HPDE6-E6E7 (cell line): ENCODE measurements around the gene GAPVD1.
A peak's percentile ranks its signal among the peaks of the same experiment; 100 is the strongest.
"Not testable (repeated sequence)": the region's sequence is repeated elsewhere in the genome, so short reads cannot be mapped to it uniquely, and the experiment has no call there.

ENCODE experiments used
- DNase-seq: peaks from one replicate; pipeline ENCODE4 v3.0.0; 2011; ENCODE audit warnings: missing footprints; ENCODE audit errors: extremely low spot score

GAPVD1 gene

DNA sequence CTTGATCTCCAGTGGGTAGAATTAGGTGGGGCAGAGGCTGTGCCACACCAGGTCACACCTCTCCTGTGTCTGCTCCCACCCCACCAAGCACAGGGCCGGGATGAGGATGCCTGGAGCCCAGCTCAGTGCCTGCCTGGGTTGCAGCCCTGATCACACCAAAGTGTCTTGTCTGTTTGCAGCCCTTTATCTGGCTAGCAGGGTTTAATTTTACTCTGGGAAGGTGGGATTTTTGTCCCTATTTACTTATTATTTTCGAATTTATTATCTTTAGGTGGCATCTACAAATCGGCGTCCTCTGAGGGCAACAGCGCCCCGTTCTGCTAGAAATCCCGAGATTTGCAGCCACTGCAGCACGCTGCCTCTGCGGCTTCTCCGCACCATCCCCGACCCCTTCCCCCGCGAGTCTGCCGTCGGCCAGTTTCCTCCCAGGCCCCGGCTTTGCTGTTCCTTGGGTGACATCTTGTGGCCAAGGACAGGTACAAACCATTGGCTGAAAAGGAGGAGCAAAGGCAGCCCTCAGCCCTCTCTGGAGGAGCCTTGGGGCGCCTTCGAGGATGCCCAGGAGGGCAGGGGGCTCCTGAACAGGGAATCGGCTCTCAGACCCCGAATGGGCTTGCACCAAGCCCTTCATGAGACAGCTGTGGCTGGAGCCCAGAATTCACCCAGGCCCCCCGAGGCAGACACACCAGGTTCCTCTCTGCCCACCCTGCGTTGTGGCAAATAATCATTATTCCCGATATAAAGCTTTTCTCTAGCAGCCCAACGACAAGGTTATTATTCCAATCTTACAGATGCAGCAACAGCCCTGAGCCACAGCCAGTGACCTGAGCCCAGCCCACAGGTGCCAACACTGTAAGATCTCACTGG is 113.0 kb downstream of the GAPVD1 start:
- DNase-seq = peak; percentile 73

DNA sequence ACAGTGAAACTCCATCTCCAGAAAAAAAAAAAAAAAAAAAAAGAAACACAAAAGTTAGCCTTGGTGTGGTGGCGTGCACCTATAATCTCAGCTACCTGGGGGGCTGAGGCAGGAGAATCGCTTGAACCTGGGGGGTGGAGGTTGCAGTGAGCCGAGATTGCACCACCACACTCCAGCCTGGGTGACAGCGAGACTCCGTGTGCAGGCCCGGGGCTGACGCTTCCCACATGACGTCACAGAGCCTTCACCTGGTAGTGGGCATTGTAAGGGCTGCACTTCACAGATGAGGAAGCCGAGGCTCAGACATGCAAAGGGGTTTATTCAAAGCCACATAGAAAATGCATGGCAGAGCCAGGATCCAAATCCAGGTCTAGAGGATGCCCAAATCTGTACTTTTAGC is 114.2 kb downstream of the GAPVD1 start:
- DNase-seq = no peak

DNA sequence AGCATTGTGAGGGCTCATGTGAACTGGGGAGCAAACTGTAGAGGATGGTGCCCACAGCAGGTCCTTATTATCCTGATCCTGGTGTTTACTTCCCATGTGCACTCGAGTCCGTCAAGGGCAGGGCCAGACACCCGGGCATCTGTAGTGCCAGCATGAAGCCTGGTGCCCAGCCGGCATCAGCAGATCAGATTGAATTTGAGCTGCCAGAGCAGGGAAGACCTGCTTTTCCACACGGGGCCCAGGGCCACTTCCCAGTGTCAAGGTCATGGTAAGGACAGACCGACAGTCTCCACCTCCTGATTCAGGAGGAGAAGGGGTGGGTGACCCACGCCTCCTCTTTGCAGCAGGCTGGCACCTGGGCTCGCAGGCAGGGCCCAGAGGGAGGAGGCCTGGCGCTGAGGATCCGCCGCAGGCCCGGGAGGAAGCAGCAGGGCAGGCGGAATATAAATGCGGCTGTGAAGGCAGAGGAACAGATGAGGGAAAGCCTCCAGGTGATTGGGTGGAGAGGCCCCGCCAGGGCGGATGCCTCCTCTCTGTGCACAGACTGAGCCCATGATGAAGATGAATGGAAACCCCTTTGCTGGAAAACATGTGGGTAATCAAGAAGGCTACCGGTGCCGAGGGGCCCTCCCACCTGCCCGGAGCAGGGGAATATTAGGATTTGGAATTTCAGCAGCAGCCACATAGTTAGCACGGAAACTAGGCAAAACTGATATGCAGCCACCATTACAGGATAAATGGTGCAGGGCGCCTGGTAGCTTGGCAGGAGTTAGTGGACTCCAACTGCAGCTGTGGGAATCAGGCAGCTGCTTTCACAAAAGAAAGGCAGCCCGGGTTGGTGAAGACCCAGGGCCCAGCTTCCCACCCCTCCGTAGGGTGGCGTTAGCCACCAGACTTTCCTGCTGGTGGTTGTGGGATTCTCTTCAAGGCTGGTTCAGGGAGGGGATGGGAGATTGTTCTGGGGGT is 114.9 kb downstream of the GAPVD1 start:
- DNase-seq = no peak

DNA sequence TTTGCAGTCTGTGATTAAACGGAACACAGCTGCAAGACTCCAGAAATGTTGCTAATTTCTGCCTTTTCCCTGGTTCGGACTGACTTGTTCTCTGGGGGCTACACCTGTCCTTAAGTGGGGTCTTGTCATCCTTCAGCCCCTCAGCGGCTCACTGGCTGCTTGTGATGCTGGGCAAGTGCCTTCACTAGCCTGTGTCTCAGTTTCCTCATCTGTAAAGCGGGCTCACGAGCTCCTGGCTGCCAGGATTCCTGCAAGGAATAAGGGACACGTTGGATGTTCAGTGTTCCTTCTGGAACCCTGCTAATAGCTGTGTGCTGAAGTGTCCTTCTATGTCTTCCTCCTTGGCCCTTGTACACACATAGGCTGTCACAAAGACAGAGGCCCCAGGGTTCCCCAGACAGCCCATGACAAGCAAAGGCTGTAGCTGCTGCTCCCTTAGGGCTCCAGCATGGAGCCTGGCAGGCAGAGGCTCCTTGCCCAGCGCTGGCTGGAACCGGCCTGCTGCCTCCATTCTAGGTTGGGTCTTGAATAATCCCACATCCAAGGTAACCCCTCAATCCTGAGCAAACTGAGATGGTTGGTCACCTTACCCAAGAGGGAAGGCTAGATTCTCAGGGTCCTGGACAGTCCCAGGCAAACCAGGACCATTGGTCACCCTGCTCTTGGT is 116.1 kb downstream of the GAPVD1 start:
- no peak for DNase-seq

GRCh38 chr9:125378778-125379177 is 117.2 kb downstream of the GAPVD1 start:
- no peak for DNase-seq

- no peak for DNase-seq
Measured at GRCh38 chr9:125379208-125379607, 117.6 kb downstream of the GAPVD1 start.

DNA sequence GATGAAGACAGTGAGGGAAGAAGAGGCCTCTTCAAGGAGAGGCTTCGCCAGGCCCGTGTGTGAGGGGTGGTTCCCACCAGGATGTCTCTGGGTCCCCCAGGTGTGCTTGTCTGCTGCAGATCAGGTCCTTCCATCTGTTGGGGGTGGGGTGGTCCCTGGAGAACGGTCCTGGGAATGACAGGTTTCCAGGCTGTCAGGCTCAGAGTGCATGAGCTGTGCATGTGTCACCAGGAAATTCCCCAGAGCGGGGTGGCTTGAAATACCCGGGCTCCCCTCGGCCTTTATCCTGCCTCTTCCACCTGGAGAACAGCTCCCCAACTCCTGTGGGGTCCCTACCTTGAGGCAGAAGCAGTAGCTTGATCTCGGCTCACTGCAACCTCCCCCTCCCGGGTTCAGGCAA is 118.8 kb downstream of the GAPVD1 start:
- peak; percentile 37 for DNase-seq

GRCh38 chr9:125387861-125388524 is 126.4 kb downstream of the GAPVD1 start:
- DNase-seq = no peak

GRCh38 chr9:125388978-125389377 is 127.4 kb downstream of the GAPVD1 start:
- DNase-seq = no peak

DNA sequence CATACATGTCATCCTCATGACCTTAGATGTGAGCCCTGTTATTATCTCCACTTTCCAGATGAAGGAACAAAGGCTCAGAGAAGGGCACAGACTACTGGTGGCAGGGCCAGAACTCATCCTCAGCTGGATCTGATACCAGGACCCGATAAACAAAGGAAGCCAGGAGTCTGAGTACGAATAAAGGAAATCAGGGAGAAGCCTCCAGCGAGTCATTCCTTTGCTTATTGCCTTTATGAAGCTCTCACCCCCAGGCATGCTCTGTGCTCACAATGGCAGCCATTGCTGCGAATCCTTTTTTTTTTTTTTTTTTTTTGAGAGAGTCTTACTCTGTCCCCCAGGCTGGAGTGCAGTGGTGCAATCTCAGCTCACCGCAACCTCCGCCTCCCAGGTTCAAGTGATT is 130.1 kb downstream of the GAPVD1 start:
- no peak for DNase-seq

GRCh38 chr9:125393426-125393825 is 131.8 kb downstream of the GAPVD1 start:
- DNase-seq = no peak

DNA sequence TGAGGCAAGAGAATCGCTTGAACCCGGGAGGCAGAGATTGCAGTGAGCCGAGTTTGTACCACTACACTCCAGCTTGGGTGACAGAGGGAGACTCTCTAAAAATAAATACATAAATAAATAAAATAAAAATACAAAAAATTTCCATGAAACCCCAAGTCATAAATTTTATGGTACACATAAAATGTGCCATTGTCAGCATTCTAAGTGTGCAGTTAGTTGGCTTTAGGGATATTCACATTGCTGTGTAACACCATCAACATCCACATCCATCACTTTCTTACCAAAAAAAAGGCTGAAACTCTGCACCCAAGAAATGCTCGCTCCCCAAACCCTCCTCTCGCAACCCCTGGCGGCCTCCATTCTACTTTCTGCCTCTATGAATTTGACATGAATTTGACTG is 135.2 kb downstream of the GAPVD1 start:
- no peak for DNase-seq

DNA sequence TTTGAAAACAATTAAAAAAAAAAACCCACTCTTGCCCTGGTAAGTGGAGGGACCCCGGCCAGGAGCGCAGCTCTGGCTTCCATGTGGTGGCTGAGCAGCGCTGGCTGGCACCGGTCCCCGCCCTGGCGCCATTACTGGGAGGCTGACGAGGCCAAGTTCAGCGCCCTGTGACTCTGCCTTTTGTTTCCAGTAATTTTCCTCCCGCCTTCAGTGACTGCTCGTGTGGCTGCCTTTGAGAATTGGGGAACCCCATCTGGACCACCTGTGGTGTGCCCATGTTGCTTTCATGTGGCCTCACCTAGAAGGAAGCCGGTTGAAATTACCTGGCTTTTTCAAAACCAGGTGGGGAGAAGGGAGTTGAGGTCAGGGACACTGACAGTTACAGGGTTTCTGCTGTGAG is 136.1 kb downstream of the GAPVD1 start:
- no peak for DNase-seq

GRCh38 chr9:125398243-125398642 is 136.6 kb downstream of the GAPVD1 start:
- no peak for DNase-seq

- no peak for DNase-seq
Measured at GRCh38 chr9:125399165-125399564, 137.5 kb downstream of the GAPVD1 start.

GRCh38 chr9:125399666-125400065 is 138.0 kb downstream of the GAPVD1 start:
- no peak for DNase-seq

DNA sequence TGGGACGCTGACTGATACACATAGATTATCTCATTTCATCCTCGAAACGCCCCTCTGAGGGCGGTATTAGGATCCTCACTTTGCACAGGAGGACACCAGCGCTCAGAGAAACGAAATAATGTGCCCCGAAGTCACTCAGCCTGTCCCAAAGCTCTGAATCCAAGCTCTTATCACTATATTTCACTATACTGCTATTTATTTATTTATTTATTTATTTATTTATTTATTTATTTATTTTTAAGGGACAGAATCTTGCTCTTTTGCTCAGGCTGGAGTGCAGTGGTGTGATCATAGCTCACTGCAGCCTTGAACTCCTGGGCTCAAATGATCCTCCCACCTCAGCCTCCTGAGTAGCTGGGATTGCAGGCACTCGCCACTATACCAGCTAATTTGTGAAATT is 138.6 kb downstream of the GAPVD1 start:
- DNase-seq = not testable (repeated sequence)

DNA sequence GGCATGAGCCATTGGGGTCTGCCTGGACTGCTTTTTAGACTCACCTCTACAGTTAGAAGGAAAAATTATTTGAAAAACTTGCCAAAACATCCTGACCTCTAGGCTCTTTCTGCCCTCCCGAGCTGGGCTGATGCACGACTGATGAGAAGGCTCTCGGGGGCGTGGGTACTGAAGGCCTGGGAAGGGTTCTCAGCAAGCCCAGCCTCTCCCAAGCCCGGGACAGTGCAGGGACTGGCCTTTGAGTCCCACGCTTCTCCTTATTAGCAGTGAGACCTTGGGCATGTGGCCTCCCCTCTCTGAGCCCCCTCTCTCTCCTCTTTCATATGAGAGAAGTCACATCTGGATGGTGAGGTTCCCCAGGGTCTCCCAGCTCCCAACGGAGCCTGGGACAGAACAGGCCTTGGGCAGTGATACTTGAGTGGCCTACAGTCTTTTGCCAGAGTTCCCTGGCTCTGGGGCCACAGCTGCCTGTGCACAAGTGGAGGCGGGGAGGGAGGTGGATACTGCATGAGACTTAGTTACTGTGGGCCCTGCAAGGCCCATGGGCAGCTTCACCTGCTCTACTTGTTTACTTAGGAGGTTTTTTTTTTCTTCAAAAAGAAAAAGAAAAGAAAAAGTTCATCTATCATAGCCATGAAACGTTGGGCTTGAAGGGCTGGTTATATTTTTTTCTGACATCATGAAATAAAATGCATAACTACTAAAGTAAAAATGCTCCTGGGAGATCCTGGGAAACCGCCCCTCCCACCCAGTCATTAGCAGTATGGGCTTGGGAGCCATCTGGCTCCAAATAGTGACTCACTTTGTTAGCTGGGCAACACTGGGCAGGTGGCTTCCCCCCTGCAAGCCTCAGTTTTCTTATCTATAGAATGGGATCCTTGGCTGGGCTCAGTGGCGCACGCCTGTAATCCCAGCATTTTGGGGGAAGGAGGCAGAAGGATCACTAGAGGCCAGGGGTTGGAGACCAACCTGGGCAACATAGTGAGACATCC is 139.4 kb downstream of the GAPVD1 start:
- DNase-seq = no peak

DNA sequence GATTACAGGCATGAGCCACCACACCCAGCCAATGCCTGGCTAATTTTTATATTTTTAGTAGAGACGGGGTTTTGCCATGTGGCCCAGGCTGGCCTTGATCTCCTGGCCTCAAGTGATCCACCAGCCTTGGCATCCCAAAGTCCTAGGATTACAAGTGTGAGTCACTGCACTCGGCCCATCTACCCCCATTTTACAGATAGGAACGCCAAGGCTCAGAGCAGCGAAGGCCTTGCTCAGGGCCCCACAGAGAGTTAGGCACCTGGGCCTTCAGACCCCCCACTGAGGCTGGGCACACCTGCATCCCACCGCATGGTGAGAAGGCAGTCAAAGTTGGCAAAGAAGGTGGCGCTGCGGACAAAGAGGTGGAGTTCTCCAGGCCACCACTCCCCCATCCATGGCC is 143.1 kb downstream of the GAPVD1 start:
- DNase-seq = no peak
